ENCODE data around the gene ACSS1. TPM values are rescaled to one million over a fixed set of nuclear protein-coding genes. Genes with fewer than 3 reads are reported as not detected.

Gene ACSS1
- total and polyA plus RNA-seq, 2 of the 8 experiments (the other 6 are each of a cell fraction or from before 2014, with no cell fraction given) = 2.6 to 3.4 TPM

DNA sequence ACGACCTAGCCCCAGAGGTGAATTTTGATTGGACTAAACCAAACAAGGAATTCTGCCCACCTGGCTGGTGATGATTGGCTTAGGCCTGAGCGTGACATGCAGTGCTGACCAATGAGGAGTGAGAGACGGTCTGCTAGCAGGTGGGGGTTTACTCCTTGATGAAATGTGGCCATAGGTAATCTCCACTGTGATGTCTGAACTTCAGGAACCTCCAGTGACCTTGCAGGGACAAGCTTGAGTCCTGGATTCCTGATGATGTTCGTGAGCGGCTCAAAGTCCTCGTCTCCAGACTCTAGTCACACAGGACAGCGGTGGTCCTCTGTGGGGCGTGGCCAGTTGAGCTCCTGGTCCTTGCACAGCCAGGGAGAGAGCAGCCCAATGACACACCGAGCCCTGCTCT, 15.6 kb upstream of the ACSS1 start:
- no peak overlapping the region for H3K4me2 ChIP-seq (ENCODE audit: insufficient read depth in 1 of 2, low read depth in 2 of 2, low read length in 2 of 2)
- H2BK12ac ChIP-seq (ENCODE audit: low read depth, low read length) = no peak overlapping the region
- no peaks in the 10 kb centered on the region for H3K9me3 ChIP-seq (ENCODE audit: insufficient read depth in 2 of 2, low read depth in 1 of 2, low read length in 1 of 2)
- no peak overlapping the region for H3K4me3 ChIP-seq (ENCODE audit: extremely low read depth in 1 of 4, insufficient read depth in 2 of 4, low read depth in 3 of 4, low read length in 4 of 4)
- H2BK120ac ChIP-seq (replicated peaks; ENCODE audit: low read depth, low read length) = no peak overlapping the region
- H3K14ac ChIP-seq (ENCODE audit: insufficient read length) = no peak overlapping the region
- H2AFZ ChIP-seq (ENCODE audit: low read length) = no peak overlapping the region
- no peak overlapping the region for H4K5ac ChIP-seq (ENCODE audit: insufficient read length, low read depth, low read length)
- ChIA-PET CTCF (ENCODE audit: partially characterized antibody) (interaction anchor here (0.7 to 2.3 kb wide), 3 partner anchors 11 to 119 kb away, joined by 3 to 12 read pairs (median 3); no protein-coding TSS in a partner anchor), POLR2A (ENCODE audit: partially characterized antibody) (no interaction called here)
- no peak overlapping the region for H2BK15ac ChIP-seq (ENCODE audit: low read length)
- H3K4ac ChIP-seq (replicated peaks; ENCODE audit: insufficient read length, low read depth, low read length) = no peak overlapping the region
- peaks cover 0 to 9% (median 4%) of the 10 kb centered on the region in 4 experiments; a peak in 5 of 7 replicates for H3K4me1 ChIP-seq (replicated peaks in 1 of 4; ENCODE audit: control insufficient read depth in 3 of 4, insufficient read depth in 4 of 4, low read length in 3 of 4)
- H2BK5ac ChIP-seq (ENCODE audit: low read depth, low read length) = no peak overlapping the region
- H4K91ac ChIP-seq (replicated peaks; ENCODE audit: insufficient read length, low read length) = no peak overlapping the region
- no peak overlapping the region for H3K18ac ChIP-seq (ENCODE audit: extremely low read depth, low read length)
- no peak overlapping the region for H3K56ac ChIP-seq (replicated peaks; ENCODE audit: insufficient read length, low read depth, low read length)
- H3K79me1 ChIP-seq (ENCODE audit: low read depth, low read length) = no peaks in the 10 kb centered on the region
- no peak overlapping the region for H3K9ac ChIP-seq (replicated peaks in 1 of 4; ENCODE audit: extremely low read depth in 1 of 4, low read depth in 3 of 4, low read length in 3 of 4)
- no peaks in the 10 kb centered on the region for H4K20me1 ChIP-seq (replicated peaks in 1 of 2; ENCODE audit: control insufficient read depth in 1 of 2, insufficient read depth in 2 of 2, low read length in 2 of 2)
- DNase-seq (ENCODE audit: low read depth in 1 of 2, low spot score in 2 of 2) (peak in 1 of 2 experiments; percentile 37), FAIRE-seq (no peak)
- H4K8ac ChIP-seq (ENCODE audit: extremely low read depth, insufficient read depth, low read length) = no peak overlapping the region
- no peak overlapping the region for H3K27ac ChIP-seq (ENCODE audit: low read depth, low read length)
- peak; percentile 69 for TF ChIP-seq SP1 (IDR thresholded peaks at IDR 0.05; ENCODE audit: low read depth, low read length)
- no peak for TF ChIP-seq SUZ12 (IDR thresholded peaks at IDR 0.05; ENCODE audit: low read length)
- H3K27me3 ChIP-seq (replicated peaks in 1 of 4; ENCODE audit: control insufficient read depth in 3 of 4, extremely low read depth in 1 of 4, insufficient read depth in 3 of 4, low read length in 3 of 4) = peaks cover under 1 to 24% (median 20%) of the 10 kb centered on the region in 4 experiments
- no peaks in the 10 kb centered on the region; the same call in 1 of the 2 replicates for H3K23me2 ChIP-seq (ENCODE audit: low read depth, low read length)
- H2AK5ac ChIP-seq (ENCODE audit: low read depth, low read length) = no peak overlapping the region
- H3K23ac ChIP-seq (ENCODE audit: insufficient read length) = no peak overlapping the region
- no peaks in the 10 kb centered on the region for H3K36me3 ChIP-seq (ENCODE audit: control insufficient read depth in 2 of 4, insufficient read depth in 4 of 4, low read length in 3 of 4)
- no peak overlapping the region for H2BK20ac ChIP-seq (ENCODE audit: low read length)
- WGBS, 2 experiments (ENCODE audit: extremely low coverage in 1 of 2, insufficient coverage in 1 of 2, insufficient read length in 1 of 2, insufficient replicate concordance in 2 of 2, low coverage in 1 of 2, low lambda C conversion rate in 2 of 2, missing lambda C conversion rate in 1 of 2) = 88% methylated on average over 9 of the region's 9 CpGs; no CpG with 5 or more reads in 1 of the 2 experiments
- H3K79me2 ChIP-seq (ENCODE audit: control insufficient read depth in 1 of 2, insufficient read depth in 2 of 2, low read length in 2 of 2) = no peaks in the 10 kb centered on the region
